Body of pancreas (tissue), 4 donors: Measurements from ENCODE around the gene RAP1GAP2. TPM values are rescaled to one million over a fixed set of nuclear protein-coding genes. Genes with fewer than 3 reads are reported as not detected.
"Not testable (repeated sequence)": the region's sequence is repeated elsewhere in the genome, so short reads cannot be mapped to it uniquely, and the experiment has no call there.

Source experiments
- ATAC-seq: fragments of 150-250 bp; one replicate; pipeline ENCODE4 v1.9.1; 2016
- DNase-seq, 4 donors: peaks; one replicate each; pipeline ENCODE4 v3.0.0-alpha.2; 2019
- H3K27ac ChIP-seq, 4 donors: fragments of 200-600 bp; sonication (generic); 1 replicate in 3 of 4; 2 replicates in 1 of 4; pipeline versions ENCODE4 v1.5.1 to v1.6.1; 2016 to 2019; ENCODE audit warnings: mild to moderate bottlenecking in 1 of 4, mixed read lengths in 1 of 4, moderate library complexity in 1 of 4
- H3K27me3 ChIP-seq, 2 donors: fragments of 200-600 bp; sonication (generic); one replicate each; pipeline ENCODE4 v1.6.0; 2016; ENCODE audit warnings: mild to moderate bottlenecking in 1 of 2
- H3K36me3 ChIP-seq, 2 donors: fragments of 200-600 bp; sonication (generic); replicated peaks in 1 of 2; 2 replicates each; pipeline ENCODE4 v1.5.1; 2016; ENCODE audit warnings: low read depth in 2 of 2; ENCODE audit not compliant: insufficient read depth in 1 of 2
- H3K4me1 ChIP-seq: fragments of 200-600 bp; sonication (generic); one replicate; pipeline ENCODE4 v1.6.0; 2016
- H3K4me3 ChIP-seq, 2 donors: fragments of 200-600 bp; sonication (generic); 1 replicate in 1 of 2; 2 replicates in 1 of 2; pipeline ENCODE4 v1.5.1; 2016 to 2019
- H3K9me3 ChIP-seq, 3 donors: fragments of 200-600 bp; sonication (generic); 1 replicate in 2 of 3; 2 replicates in 1 of 3; pipeline ENCODE4 v1.5.1; 2016
- POLR2A ChIP-seq, 3 donors: fragments of 450-650 bp; IDR thresholded peaks; one replicate each; pipeline ENCODE4 v1.6.1; 2016; ENCODE audit warnings: antibody characterized with exemption in 3 of 3, mild to moderate bottlenecking in 2 of 3
- WGBS, 2 donors: methylation state at CpG; one replicate each; pipeline ENCODE4 v1.1.5; 2017; 5-methylcytosine and 5-hydroxymethylcytosine counted together
- intact Hi-C: fragments of 100-400 bp; cut with DNase I; formaldehyde crosslinking; loops from one replicate; pipeline ENCODE4 v1.15.1; 2023
- total RNA-seq, 2 donors: library from RNA; depleted of rRNA; stranded (reverse); fragments of >200 nt; gene quantifications; one replicate each; pipeline ENCODE4 v1.1.0, GENCODE V29; 2016
- TF ChIP-seq, protein P1 (sequence below), 7 experiments: fragments of 450-650 bp in 4 of 7; fragments of 200-600 bp in 3 of 7; sonication (generic) in 3 of 7; IDR thresholded peaks; one replicate each; pipeline ENCODE4 v1.5.1; 2016 to 2019; ENCODE audit warnings: antibody characterized with exemption in 7 of 7

RAP1GAP2 gene
- total RNA-seq, 2 donors from 2014 or later: 21.8 to 81.1 TPM

DNA sequence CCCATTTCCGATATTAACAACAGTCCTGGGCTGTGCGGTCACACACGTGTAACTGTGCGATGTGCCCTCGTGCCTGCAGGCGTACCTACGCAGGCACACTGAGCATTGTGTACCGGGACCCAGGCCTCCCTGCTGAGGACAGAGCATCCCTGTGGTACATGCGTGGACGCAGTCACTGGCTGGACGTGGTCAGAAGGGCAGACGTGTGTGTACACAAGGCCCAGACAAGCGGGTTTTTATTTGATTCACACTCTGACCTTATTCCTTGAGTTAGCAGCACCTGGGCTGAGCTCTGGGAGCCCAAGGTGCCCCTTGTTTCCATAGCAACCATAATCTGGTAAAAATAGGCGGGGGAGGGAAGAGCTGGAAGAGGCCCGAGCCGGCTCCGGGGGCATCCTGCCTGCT lies 19.5 kb downstream of the RAP1GAP2 start:
- peak in 2 of 4 donors; percentile 20 to 30 for DNase-seq

DNA sequence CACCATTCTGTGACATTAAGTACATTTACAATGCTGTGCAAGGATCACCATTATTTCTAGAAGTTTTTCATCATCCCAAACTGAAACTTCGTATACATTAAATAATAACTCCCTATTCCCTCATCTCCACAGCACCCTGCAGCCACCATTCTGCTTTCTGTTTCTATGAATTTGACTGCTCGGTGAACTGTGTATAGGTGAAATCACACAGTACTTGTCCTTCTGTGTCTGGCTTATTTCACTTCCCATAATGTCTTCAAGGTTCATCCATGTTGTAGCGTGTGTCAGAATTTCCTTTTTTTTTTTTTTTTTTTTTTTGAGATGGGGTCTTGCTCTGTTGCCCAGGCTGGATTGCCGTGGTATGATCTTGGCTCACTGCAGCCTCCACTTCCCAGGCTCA lies 20.4 kb downstream of the RAP1GAP2 start:
- H3K27ac ChIP-seq: no peak overlapping the region
- no peaks in the 10 kb centered on the region for H3K9me3 ChIP-seq
- intact Hi-C loops: no loop called here
- H3K4me1 ChIP-seq: no peaks in the 10 kb centered on the region
- DNase-seq: no peak
- WGBS, 2 donors: 81% methylated on average over 3 of the region's 4 CpGs; no CpG with 5 or more reads in 1 of the 2 donors
- no peaks in the 10 kb centered on the region for H3K36me3 ChIP-seq
- no peak overlapping the region for H3K4me3 ChIP-seq
- no peaks in the 10 kb centered on the region for H3K27me3 ChIP-seq
- no peak for ATAC-seq
- TF ChIP-seq, protein P1, sequence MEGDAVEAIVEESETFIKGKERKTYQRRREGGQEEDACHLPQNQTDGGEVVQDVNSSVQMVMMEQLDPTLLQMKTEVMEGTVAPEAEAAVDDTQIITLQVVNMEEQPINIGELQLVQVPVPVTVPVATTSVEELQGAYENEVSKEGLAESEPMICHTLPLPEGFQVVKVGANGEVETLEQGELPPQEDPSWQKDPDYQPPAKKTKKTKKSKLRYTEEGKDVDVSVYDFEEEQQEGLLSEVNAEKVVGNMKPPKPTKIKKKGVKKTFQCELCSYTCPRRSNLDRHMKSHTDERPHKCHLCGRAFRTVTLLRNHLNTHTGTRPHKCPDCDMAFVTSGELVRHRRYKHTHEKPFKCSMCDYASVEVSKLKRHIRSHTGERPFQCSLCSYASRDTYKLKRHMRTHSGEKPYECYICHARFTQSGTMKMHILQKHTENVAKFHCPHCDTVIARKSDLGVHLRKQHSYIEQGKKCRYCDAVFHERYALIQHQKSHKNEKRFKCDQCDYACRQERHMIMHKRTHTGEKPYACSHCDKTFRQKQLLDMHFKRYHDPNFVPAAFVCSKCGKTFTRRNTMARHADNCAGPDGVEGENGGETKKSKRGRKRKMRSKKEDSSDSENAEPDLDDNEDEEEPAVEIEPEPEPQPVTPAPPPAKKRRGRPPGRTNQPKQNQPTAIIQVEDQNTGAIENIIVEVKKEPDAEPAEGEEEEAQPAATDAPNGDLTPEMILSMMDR (IDR thresholded peaks at IDR 0.05): no peak
- no peak for TF ChIP-seq POLR2A (IDR thresholded peaks at IDR 0.05)

More for the DNA sequence above, 19.5 kb downstream of the RAP1GAP2 start:
- no peak for TF ChIP-seq POLR2A (IDR thresholded peaks at IDR 0.05)
- TF ChIP-seq, protein P1 (IDR thresholded peaks at IDR 0.05): no peak
- Histone ChIP-seq H3K9me3 (no peaks in the 10 kb centered on the region), H3K4me3 (no peak overlapping the region), H3K27ac (no peak overlapping the region), H3K4me1 (no peaks in the 10 kb centered on the region), H3K27me3 (no peaks in the 10 kb centered on the region), H3K36me3 (no peaks in the 10 kb centered on the region)
- 35 to 51% methylated on average over 12 to 17 of the region's 17 CpGs for WGBS, 2 donors
- ATAC-seq: no peak
- intact Hi-C loops: no loop called here

DNA sequence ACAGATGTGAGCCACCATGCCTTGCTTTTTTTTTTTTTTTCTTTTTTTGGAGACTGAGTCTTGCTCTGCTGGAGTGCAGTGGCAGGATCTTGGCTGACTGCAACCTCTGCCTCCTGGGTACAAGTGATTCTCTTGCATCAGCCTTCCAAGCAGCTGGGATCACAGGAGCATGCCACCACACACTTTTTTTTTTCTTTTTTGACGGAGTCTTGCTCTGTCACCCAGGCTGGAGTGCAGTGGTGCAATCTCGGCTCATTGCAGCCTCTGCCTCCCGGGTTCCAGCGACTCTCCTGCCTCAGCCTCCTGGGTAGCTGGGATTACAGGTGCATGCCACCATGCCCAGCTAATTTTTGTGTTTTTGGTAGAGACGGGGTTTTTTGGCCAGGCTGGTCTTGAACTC lies 23.1 kb downstream of the RAP1GAP2 start:
- ATAC-seq, H3K27ac ChIP-seq, H3K4me1 ChIP-seq, H3K27me3 ChIP-seq, intact Hi-C loops, H3K36me3 ChIP-seq, DNase-seq, H3K4me3 ChIP-seq, H3K9me3 ChIP-seq: not testable (repeated sequence)
- 90 to 96% methylated on average over 5 of the region's 5 CpGs for WGBS, 2 donors

DNA sequence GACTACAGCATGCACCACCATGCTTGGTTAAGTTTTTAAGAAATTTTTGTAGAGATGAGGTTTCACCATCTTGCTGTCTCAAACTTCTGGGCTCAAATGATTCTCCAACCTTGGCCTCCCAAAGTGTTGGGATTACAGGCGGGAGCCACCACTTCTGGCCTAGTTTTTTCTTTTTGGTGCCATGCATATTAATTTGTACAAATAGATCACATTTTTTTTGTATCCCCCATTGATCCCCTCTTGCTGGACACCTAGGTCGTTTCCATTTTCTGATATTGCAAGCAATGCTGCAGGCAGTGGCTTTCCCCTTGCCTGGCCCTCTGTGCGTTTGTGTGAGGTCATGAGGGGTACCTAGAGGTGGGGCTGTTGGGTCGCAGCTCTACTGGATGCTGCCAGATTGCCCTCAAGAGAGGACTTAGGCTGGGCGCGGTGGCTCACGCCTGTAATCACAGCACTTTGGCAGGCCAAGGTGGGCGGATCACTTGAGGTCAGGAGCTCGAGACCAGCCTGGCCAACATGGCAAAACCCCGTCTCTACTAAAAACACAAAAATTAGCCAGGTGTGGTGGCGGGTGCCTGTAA lies 23.8 kb downstream of the RAP1GAP2 start:
- no peak overlapping the region for H3K4me3 ChIP-seq
- TF ChIP-seq, protein P1 (IDR thresholded peaks at IDR 0.05): no peak
- no peak for TF ChIP-seq POLR2A (IDR thresholded peaks at IDR 0.05)
- 72 to 88% methylated on average over 6 to 11 of the region's 11 CpGs for WGBS, 2 donors
- no peaks in the 10 kb centered on the region for H3K4me1 ChIP-seq
- DNase-seq: no peak
- H3K27me3 ChIP-seq: no peaks in the 10 kb centered on the region
- intact Hi-C loops: no loop called here
- H3K36me3 ChIP-seq: no peaks in the 10 kb centered on the region
- H3K27ac ChIP-seq: no peak overlapping the region
- no peak for ATAC-seq
- H3K9me3 ChIP-seq: no peaks in the 10 kb centered on the region

DNA sequence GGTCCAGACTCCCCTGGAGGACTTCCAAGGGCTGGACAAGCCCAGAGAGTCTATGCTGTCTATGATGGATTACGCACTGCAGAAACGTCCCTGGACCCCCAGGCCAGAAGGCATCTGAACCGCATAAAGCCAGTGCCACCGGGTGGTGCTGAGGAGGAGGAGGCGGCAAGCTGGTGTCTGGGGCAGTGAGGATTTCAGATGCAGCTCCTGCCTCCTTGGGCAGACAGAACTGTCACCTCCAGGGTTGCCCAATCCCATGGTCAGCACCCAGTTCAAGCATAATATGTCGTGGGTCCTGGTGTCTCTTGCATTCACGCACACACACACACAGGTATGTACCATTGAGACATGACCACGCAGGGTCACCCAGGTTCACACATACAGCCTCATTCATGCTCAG lies 25.6 kb downstream of the RAP1GAP2 start:
- intact Hi-C loops: no loop called here

More for the DNA sequence above, 25.6 kb downstream of the RAP1GAP2 start:
- no peak for DNase-seq
- Histone ChIP-seq H3K36me3 (no peaks in the 10 kb centered on the region), H3K27me3 (no peaks in the 10 kb centered on the region), H3K9me3 (no peaks in the 10 kb centered on the region), H3K4me1 (no peaks in the 10 kb centered on the region), H3K27ac (no peak overlapping the region), H3K4me3 (no peak overlapping the region)
- 61 to 81% methylated on average over 4 to 7 of the region's 8 CpGs for WGBS, 2 donors
- no peak for TF ChIP-seq POLR2A (IDR thresholded peaks at IDR 0.05)
- TF ChIP-seq, protein P1 (IDR thresholded peaks at IDR 0.05): no peak
- no peak for ATAC-seq
